ENCODE measurements around the gene PSD. TPM values are rescaled to one million over a fixed set of nuclear protein-coding genes. Genes with fewer than 3 reads are reported as not detected.

Gene PSD
- polyA plus RNA-seq, 1 donor: 4.9 TPM

DNA sequence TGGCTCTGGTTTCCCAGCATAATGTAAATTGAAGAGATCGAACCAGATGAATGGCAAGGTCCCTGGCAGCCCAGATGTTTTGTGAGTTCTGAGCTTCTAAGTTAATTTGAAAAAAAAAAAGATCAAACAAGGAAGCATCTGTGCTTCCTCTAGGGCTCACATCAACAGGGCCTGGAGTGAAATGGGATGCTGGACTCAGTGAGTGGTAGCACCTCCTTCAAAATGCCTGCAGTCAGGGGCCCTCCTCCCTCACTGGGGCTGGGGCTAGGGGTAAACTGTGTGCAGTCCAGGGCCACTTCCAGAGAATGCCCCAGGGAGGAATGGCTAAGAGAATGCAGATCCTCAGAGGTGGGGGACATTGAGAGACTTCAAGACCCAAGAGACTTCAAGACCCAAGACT, 19.8 kb upstream of the PSD start:
- DNase-seq: no peak

DNA sequence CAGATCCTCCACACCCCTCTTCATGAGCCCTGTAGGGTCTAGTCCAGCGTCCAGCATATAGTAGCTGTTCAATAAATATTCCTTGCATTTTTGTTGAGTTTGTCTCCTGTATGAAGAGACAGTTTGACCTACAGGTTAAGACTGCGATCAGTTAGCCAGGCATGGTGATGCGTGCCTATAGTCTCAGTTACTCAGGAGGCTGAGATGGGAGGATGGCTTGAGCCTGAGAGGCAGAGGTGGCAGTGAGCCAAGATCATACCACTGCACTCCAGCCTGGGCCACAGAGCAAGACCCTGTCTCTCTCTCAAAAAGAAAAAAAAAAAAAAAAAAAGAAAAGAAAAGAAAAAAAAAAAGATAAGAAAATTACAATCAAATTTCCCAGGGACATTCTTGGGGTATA, 18.9 kb upstream of the PSD start:
- no peak for DNase-seq

DNA sequence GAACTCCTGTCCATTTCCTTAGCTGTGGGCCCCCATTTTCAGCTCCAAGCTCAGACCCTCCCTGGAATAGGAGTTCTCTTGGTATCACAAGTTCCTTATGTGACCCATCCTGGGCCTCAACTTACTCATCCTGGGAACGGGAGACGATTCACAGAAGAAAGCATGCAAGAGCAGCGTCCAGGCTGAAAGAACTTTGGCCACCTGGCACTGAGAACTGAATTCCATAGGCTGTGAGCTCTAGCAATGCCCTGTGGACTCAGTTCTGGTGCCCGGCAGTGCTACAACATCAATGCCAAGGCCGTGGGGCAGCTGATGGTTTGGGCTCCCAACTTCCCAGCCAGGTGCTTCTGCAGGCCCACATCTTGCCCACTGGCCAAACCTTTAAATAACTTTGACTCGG, 17.7 kb upstream of the PSD start:
- no peak for DNase-seq

DNA sequence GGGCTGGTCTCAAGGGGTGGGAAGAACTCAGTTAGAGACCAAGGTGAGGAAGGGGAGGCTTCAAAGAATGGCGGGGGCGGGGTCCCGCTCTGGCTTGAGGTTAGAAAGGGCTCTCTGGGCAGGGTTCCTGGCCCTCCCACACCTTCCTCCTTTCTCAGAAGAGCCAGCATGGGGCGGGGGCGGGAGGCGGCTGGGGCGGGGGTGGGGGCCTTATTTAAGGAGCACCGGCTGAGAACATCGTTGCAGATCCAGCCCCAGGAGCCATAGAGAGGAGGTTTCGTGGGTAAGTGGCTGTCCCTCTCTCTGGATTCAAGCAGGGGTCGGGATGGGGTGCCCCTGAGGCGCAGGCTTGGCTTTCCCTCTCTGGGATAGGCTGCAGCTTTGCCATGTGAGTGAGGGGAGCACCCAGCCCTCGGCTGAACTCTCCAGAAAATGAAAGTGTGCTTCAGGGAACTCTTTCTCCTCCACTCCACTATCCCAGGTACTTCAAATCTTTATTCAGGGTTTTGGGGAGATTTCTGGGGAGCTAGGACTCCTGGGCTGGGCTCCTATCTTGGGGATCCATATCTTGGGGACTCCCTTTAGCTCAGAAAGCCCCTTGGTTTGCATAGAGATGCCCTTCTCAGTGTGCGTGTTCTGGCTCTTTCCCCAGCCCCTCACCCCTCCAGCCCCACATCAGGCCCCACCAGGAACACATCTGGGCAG, 17.1 kb upstream of the PSD start:
- no peak for DNase-seq

DNA sequence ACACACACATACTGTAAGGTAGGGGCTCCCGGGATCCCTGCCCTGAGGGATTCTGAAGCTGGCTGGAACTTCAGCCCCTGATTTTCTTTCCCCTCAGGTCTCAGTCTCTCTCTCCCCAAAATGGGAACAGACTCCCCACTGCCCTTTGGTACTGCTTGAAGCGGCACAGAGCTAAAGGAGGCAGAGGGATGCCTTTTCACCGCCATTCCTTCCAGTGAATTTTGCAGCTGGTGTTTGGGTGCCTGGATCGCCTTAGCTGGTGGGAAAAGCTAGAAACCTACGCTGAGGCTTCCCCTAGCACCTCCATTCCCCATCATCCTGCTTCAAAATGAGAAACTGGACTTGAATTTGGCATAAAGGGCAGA, 16.5 kb upstream of the PSD start:
- no peak for DNase-seq

DNA sequence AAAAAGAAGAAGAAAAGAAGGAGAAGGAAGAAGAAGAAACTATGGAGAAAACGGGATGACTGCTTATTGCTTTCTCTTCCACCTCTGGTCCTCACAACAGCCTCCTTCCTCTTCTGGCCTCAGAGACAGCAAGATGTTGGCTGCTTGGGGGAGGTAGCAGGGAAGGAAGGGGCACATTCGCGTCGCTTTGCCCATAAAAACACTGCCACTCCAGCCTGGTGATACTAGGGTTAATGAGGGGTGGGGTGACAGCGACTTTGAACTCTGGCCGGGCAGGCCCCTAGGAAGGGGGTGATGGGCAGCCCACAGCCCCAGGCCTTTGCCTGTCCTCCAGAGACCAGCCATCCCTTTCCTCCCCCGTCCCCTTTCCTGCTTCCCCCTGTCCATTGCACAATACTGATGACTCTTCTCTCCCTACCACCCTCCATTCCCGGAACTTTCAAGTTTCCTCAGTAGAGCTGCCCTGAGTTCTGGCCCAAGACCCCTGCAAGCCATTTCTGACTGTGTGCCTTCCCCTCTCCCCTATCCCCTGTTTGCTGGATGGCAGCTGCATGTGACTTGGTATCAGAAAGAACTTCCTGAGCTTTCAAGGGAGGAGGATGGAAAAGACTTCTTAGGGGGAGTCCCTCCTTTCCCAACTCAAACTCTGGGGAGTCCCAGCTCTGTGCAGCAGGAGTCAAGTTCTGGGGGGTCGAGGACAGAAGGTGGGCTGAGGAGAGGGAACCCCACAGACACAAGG, 16.0 kb upstream of the PSD start:
- DNase-seq: no peak

DNA sequence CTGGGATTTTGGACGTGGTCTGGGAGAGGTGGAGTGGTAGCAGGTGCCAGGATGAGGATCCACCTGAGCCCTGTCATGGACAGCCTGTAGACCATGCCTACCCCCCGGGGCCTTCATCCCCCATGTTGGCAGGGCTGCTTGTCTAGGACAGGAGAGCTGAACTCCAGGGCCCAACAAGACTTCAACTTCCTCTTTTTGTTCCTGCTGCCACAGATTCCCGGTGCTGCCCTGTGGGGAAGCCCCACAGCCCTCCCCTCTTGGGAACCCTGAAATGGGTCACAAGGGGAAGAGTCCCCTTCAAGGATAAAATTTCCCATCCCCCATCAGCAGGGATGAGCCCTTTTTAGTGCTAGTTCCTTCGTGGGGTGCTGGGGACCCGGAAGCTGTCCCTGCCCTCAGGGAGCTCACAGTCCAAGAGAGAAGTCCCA, 15.0 kb upstream of the PSD start:
- DNase-seq: no peak

DNA sequence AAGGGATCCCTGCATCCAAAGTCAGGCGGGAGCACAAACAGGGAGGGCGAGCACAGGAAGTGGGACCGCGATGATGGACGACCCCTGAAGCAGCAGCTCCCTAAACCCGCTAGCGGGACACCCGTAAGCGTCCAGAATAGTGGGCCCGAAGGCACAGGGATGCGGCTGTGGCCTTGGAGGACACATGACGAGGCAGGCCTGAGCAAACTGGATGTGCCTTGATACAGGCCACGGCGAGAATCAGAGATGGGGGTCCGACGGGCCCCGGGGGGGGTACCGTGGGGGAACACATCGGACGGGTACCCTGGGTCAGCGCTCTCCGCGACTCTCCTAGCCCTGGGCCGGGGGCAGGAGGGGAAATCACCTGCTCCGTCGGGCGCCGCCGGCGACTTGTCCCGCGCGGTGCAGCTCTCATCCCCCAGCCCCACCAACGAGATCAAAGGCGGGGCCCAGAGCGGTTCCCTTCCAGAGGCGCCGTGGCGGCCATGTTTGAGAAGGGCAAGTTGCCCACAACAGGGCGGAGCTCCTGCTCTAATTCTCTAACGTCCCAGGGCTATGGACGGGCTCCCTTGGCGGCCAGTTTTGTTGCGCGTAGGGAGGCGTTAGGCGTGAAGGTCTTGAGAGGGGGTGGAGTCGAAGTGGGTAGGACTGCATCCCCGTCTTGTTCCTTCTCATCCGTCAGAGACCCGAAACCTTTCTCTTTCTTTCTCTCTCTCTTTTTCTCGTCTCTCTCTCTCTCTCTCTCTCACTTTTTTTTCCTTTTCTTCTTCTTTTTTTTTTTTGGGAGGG, 13.8 kb upstream of the PSD start, which contains the start of gene CUEDC2:
Gene CUEDC2 (minus strand): TSS at position 413 of the 789 bp plus-strand sequence. CDS start 7,386 bp downstream, outside the sequence.
- peak; percentile 98 for DNase-seq

DNA sequence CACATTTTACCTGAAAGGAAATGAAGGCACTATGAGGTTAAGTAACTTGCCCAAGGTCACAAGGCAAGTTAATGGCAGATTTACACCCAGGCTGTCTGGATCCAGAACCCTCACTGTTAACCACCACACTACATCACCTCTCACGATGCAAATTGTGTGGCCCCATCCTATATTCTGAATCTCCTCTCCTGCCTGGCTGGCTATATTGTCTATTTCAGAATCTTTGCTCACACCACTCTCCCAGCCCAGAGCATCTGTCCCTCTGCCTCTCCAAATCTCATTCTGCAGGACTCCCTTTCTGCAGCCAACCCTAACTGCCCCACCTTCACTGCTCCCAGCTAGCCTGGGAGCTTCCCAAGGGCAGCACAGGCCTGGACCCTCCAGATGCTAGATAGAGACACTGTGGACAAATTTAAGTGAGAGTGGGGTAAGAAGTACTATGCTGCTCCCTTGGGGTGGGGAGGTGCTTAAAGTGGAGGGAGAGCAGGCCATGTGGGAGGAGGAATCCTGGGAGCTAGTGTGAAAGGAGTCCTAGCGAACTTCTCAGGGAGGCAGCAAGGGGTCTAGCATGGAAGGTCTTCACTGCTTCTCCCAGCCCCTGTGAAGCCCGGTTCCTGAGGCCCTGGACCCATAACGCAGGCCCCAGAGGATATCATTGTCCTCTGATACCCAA, 13.0 kb upstream of the PSD start:
- DNase-seq: no peak

DNA sequence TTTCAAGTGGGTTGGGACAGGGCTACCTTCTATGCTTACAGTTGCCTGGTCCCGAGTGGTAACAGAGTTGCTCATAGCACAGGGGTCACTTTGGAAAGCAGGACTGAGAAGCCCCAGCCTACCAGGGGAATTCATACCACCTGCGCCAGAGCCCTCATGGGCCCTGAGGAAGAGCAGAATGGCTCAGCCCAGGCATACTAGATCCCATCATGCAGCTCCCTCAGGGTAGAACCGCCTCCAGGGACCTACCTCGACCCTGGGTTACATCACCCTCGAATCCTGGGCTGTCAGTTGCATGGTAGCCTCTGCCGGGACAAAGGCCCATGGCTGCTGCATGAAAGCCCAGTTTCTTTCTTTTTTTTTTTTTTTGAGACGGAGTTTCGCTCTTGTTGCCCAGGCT, 10.9 kb upstream of the PSD start:
- no peak for DNase-seq

DNA sequence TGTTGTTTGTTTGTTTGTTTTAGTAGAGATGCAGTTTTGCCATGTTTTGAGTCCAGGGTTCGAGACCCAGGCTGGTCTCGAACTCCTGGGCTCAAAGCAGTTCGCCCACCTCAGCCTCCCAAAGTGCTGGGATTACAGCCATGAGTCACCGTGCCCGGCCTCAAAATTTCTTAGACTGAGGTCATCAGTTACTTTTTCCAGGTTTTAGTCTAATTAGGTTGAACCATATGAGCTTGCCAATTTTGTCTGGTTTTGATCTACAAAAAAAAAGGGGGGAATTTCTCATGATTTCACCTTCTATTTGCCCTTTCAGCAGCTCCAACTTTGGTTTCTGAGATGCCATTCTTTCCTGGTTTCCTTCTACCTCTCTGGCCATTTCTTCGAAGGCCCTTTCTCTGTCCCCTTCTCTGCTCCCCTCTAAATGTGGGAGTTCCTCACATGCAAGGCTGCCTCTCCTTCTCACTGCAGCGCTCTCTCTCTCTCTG, 8.3 kb upstream of the PSD start:
- DNase-seq: no peak

DNA sequence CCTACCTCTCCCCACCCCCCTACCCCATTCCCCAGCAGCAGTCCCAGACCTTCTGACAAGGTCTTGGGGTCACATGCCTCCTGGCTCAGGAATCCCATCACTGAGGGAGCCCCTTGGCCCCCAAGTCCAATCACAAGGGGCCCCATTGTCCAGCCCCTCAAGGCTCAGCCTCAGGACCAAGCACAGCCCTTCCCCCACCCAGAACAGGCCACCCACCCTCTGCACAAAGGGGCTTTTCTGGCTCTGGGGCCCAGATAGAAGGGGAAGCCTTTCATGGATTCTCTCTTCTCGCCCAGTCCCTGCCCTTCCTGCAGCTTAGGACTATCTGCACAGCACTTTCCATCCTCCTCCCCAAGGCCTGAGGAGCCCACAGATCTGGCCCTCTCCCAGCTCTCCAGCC, 6.9 kb upstream of the PSD start:
- no peak for DNase-seq

DNA sequence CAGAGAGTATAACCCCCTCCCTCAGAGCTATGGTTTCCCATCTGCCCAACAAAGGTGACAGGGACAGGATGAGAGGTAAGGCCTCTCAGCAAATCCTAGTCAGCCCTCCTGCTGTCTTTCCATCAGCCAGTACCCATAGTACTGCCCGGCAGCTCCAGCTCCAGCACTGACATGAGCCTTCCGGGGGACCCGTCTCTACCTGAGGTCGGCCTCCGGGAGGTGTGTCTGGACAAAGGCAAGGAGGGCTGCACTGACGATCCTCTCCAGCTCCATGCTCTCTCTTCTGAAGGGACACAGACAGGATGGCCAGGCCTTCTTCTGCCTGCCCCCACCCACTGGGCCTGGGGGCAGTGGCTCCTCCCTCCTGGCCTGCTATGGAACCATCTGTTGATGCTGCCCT, 6.3 kb upstream of the PSD start:
- DNase-seq: no peak

DNA sequence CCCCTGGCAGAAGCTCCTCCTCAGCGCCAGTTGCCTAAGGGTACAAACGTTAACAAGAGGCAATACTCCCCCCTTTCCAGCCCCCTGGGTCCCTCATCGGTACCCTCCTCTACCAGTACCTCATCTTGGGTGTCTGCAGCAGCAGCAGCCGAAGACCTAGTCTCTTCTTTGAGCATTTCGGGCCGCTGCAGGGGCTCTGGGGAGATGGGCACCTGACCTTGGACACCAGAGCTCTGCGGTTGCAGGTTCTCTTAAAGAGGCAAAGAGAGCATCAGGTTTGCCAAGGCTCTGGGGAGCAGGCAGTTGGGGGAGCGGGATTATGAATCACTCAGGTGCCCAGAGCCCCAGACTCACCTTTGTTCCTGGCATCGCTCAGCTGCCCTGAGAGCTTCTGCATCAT, 5.6 kb upstream of the PSD start:
- DNase-seq: no peak

DNA sequence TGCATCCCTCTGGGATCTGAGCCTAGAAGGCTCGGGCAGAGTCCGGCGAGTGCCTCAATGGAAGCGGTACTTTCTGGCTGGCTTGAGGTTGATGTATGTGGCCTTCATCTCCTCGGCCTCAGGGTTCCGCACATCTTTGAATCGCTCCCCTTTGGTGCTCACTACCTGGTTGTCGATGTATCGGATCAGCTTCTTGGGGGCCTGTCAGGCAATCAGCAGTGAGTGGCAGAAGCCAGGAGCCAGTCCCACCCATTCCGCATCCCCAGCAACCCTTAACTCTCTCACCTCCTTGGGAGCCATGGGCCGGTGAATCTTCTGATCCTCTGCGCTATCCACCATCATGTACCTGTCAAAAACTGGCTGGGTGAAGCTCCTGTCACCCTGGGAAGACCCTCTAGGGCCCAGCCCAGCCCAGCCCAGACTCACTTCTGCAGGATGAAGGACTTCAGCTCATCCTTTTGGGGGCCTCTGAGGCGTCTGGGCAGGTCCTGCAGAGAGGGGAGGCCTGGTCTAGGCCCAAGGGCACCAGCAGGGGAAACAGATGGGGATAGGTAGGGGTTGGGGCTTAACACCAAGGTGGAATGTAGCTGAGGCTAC, 4.9 kb upstream of the PSD start:
- no peak for DNase-seq

DNA sequence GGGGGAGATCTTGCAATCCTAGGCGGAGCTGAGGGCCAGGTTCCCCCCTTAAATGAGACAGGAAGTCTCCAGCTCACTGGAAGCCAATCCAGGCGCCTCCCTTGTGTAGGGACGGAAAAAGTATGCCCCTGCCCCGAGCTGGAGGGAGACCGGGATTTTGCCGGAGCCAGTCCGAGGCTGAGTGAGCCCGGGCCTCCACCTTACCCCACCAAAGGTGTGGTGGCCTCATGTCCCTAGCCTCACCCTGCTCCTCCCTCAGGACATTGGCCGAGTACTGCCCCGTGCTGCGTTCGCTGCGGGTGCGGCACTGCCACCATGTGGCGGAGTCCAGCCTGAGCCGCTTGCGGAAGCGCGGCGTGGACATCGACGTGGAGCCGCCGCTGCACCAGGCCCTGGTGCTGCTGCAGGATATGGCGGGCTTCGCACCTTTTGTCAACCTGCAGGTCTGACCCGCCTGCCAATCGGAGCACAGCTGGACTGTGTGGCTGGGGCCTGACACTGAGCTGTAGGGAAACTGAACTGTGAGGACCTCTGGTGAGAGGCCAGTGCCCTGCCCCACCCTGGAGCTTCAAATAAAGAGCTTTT, 4.1 kb upstream of the PSD start:
- DNase-seq: peak; percentile 70

DNA sequence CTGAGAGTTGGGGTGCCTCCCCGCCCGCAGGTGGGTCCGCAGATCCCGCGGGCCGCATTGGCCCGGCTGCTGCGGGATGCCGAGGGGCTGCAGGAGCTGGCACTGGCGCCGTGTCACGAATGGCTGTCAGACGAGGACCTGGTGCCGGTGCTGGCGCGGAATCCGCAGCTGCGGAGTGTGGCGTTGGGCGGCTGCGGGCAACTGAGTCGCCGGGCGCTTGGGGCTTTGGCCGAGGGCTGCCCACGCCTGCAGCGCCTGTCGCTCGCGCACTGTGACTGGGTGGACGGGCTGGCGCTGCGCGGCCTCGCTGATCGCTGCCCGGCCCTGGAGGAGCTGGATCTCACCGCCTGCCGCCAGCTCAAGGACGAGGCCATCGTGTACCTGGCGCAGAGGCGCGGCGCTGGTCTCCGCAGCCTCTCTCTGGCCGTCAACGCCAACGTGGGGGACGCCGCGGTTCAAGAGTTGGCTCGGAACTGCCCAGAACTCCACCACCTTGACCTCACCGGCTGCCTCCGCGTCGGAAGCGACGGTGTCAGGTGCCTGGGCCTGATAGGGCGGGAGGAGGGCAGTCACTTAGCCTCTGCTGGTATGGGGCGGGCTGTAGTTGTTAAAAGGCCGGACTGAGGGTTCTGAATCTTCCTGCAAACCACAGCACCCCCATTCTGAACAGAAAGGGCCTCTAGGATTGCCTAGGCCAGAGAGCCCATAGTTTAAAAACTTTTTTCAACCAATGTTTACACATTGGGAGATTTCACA, 3.4 kb upstream of the PSD start:
- DNase-seq: no peak

DNA sequence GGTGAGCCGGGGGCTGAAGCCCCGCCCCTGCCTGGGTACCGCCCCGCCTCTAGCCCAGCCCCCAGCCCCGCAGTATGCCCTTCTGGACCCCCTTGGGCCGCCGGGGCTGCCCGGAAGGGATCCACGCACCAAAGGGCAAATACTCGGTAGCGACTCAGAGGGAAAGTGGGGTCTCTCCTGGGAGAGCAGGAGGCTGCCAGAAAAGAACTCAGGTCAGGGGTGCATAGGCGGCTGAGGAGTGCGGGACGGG, 2.8 kb upstream of the PSD start:
- DNase-seq: no peak

DNA sequence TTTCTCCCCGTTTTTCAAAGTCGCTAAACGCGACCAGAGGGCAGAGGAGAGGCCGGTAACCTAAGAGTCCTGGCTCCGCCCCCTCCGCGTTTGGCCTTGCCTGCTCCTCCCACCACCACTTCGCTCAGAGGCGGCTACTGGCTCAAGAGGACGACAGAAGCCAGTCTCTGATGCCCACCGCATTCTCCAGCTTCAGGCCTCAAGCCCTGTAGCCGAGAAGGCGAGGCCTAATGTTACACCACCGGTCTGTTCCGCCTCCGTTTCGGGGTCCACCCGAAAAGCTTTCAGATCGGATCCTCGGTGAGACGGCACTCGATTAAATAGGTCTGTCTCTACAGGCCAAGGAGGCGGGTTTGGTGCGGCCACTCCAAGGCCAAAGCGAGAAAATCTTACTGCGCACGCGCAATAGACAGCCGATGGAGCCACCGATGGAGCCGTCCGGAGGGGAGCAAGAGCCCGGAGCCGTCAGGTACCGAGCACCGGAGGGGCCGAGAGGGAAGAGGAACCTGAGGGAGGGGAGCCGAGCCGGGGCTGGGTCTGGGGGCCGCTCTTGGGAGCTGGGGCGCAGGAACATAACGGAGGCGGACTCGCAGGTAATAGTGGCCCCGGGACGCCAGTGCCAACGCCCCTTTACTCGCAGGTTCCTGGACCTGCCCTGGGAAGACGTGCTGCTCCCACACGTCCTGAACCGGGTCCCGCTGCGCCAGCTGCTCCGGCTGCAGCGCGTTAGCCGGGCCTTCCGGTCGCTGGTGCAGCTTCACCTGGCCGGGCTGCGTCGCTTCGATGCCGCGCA, 2.3 kb upstream of the PSD start, which contains the start of gene FBXL15:
Gene FBXL15 (plus strand): TSS at position 123 of the 793 bp plus-strand sequence. CDS start 294 bp downstream, at position 417.
- DNase-seq: peak; percentile 96

DNA sequence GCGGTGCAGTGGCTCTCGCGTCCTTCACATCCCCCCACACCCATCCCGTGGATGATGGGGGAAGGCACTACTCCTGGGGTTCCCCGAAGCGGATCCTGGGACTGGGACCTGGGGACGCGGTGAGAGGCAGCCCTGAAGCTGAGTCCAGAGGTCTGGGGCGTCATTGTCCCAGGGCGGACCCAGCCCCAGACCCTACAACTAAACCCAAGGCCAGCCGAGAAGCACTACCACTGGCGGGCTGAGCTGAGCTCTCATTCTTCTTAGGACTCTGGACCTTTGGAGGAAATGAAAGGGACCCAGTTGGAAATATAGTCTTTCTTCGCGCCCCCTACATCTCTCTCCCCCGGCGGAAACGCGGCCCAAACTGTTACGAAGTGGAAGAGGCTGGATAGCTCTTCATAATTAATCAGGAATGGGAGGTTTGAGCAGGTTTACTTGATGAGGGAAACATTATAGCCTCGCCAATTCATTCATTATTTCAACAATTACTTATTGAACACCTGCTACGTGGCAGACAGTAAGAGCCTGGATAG, 1.7 kb upstream of the PSD start:
- DNase-seq: no peak

Data from hindlimb muscle (tissue), 1 donor.